Lower lobe of right lung (tissue), 2 donors: ENCODE results near the gene FGF14. TPM values are rescaled to one million over a fixed set of nuclear protein-coding genes. Genes with fewer than 3 reads are reported as not detected.

Source experiments
- ATAC-seq, 2 donors: fragments of 200-7000 bp; cut with Tn5 transposase; one replicate each; pipeline ENCODE4 v1.9.1; 2020 to 2022; ENCODE audit warnings: mild to moderate bottlenecking in 2 of 2, moderate library complexity in 2 of 2
- DNase-seq: peaks from one replicate; pipeline ENCODE4 v3.0.0-alpha.2; 2020
- H3K27ac ChIP-seq: fragments of 200-600 bp; one replicate; pipeline ENCODE4 v1.8.0; 2022
- H3K27me3 ChIP-seq: fragments of 200-600 bp; one replicate; pipeline ENCODE4 v1.8.0; 2022; ENCODE audit warnings: low read depth
- H3K36me3 ChIP-seq: fragments of 200-600 bp; one replicate; pipeline ENCODE4 v1.8.0; 2022; ENCODE audit warnings: mild to moderate bottlenecking
- H3K4me1 ChIP-seq: fragments of 200-600 bp; one replicate; pipeline ENCODE4 v1.8.0; 2022
- H3K4me3 ChIP-seq: fragments of 200-600 bp; one replicate; pipeline ENCODE4 v1.8.0; 2022; ENCODE audit warnings: mild to moderate bottlenecking
- H3K9me3 ChIP-seq: fragments of 200-600 bp; one replicate; pipeline ENCODE4 v1.8.0; 2022
- CTCF ChIP-seq: fragments of 200-600 bp; IDR thresholded peaks from one replicate; pipeline ENCODE4 v1.8.0; 2022; ENCODE audit warnings: antibody characterized with exemption, mild to moderate bottlenecking
- intact Hi-C: fragments of 100-400 bp; cut with DNase I; formaldehyde crosslinking; loops from one replicate; pipeline ENCODE4 v1.11.0; 2022
- total RNA-seq: library from RNA; stranded (reverse); fragmentation: NEBNext Ultra II Directional; extraction: Animal tissue kit (Norgen Biotek cat#: 25700); gene quantifications from one replicate; pipeline ENCODE4 v1.2.1, GENCODE V29; 2021
- donor health status: DM: no; HTN: yes; CAD: no; lungs with severe emphysema.

FGF14 gene
- total RNA-seq, 1 donor from 2014 or later = 5.0 TPM

DNA sequence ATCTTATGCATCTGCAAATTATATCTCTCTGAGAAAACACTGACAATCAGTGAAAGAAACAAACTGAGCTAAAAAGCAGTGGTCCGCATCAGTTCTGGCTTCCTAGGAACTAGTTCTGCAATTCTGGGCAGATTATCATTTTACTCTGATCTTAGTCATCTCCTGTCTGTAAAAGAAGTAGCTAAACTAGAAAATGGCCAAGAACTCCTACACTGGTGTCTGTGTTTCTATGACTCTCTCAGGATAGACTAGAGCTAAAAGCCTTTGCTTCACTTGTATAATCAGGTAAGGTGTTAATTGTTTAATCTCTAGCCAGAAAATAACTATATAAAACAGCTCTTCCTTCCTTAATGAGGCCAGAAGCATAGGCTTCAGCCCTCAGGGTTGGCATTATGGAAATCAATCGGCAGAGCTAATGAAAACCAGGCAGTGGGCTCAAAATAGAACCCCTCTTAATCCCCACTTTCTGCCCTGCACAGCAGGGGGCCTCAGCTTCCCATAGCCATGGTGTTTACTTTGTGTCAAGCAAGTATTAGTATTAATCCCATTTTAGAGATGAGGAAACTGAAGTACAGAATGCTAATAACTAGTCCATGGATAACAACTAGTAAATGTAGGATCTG is 459.2 kb downstream of the FGF14 start:
- ATAC-seq (no peak), DNase-seq (no peak)
- no peaks in the 10 kb centered on the region for H3K4me1 ChIP-seq
- intact Hi-C loops = no loop called here
- H3K4me3 ChIP-seq = no peak overlapping the region
- TF ChIP-seq CTCF = no peak
- H3K9me3 ChIP-seq = no peaks in the 10 kb centered on the region
- H3K27me3 ChIP-seq = no peaks in the 10 kb centered on the region
- no peak overlapping the region for H3K27ac ChIP-seq
- H3K36me3 ChIP-seq = no peaks in the 10 kb centered on the region

GRCh38 chr13:101942038-101942437 is 459.8 kb downstream of the FGF14 start:
- intact Hi-C loops = no loop called here
- H3K4me1 ChIP-seq = no peaks in the 10 kb centered on the region
- TF ChIP-seq CTCF = peak; percentile 54
- DNase-seq = no peak
- no peak overlapping the region for H3K27ac ChIP-seq
- peak; percentile 51 to 59 for ATAC-seq
- no peak overlapping the region for H3K4me3 ChIP-seq
- no peaks in the 10 kb centered on the region for H3K27me3 ChIP-seq
- no peaks in the 10 kb centered on the region for H3K36me3 ChIP-seq
- H3K9me3 ChIP-seq = no peaks in the 10 kb centered on the region

GRCh38 chr13:101941095-101941783 is 460.6 kb downstream of the FGF14 start:
- no peak for DNase-seq
- no peaks in the 10 kb centered on the region for H3K27me3 ChIP-seq
- intact Hi-C loops = no loop called here
- H3K9me3 ChIP-seq = no peaks in the 10 kb centered on the region
- TF ChIP-seq CTCF = peak; percentile 17
- H3K4me1 ChIP-seq = no peaks in the 10 kb centered on the region
- H3K4me3 ChIP-seq = no peak overlapping the region
- peak in 1 of 2 donors; percentile 49 for ATAC-seq
- H3K36me3 ChIP-seq = no peaks in the 10 kb centered on the region
- H3K27ac ChIP-seq = no peak overlapping the region

- no peaks in the 10 kb centered on the region for H3K4me1 ChIP-seq
- intact Hi-C loops = no loop called here
- no peak overlapping the region for H3K27ac ChIP-seq
- ATAC-seq = no peak
- no peak for TF ChIP-seq CTCF
- no peaks in the 10 kb centered on the region for H3K27me3 ChIP-seq
- H3K4me3 ChIP-seq = no peak overlapping the region
- DNase-seq = no peak
- no peaks in the 10 kb centered on the region for H3K36me3 ChIP-seq
- H3K9me3 ChIP-seq = no peaks in the 10 kb centered on the region
These were observed 462.5 kb downstream of the FGF14 start for GRCh38 chr13:101939370-101939769.

- ATAC-seq = no peak
- Histone ChIP-seq H3K27me3 (no peaks in the 10 kb centered on the region), H3K9me3 (no peaks in the 10 kb centered on the region), H3K36me3 (no peaks in the 10 kb centered on the region), H3K27ac (no peak overlapping the region), H3K4me1 (no peaks in the 10 kb centered on the region), H3K4me3 (no peak overlapping the region)
- DNase-seq = no peak
- intact Hi-C loops = no loop called here
- TF ChIP-seq CTCF = no peak
These were observed 466.0 kb downstream of the FGF14 start for GRCh38 chr13:101935828-101936227.
